T-helper 2 cell treated with Interferon-gamma antibody and Interleukin-4, amounts not matched to agents 5 μg/mL and 100 μg/mL, for 36 hours (primary cell): ENCODE results near the gene RGS11.
A peak's percentile ranks its signal among the peaks of the same experiment; 100 is the strongest.

Source experiments
- DNase-seq: peaks from one replicate; pipeline ENCODE4 v3.0.0; 2021; ENCODE audit warnings: low spot score
- H3K27ac Mint-ChIP-seq: one replicate; pipeline ENCODE4 v1.8.0; 2021; ENCODE audit warnings: mild to moderate bottlenecking, mixed read lengths
- H3K27me3 Mint-ChIP-seq: one replicate; pipeline ENCODE4 v1.8.0; 2021; ENCODE audit warnings: low read depth, mixed read lengths
- H3K36me3 Mint-ChIP-seq: one replicate; pipeline ENCODE4 v1.8.0; 2021; ENCODE audit warnings: low read depth, mixed read lengths
- H3K4me1 Mint-ChIP-seq: one replicate; pipeline ENCODE4 v1.8.0; 2021; ENCODE audit warnings: low read depth, mixed read lengths
- H3K4me3 Mint-ChIP-seq: one replicate; pipeline ENCODE4 v1.8.0; 2022; ENCODE audit warnings: mild to moderate bottlenecking, moderate library complexity, mixed read lengths
- H3K9me3 Mint-ChIP-seq: one replicate; pipeline ENCODE4 v1.8.0; 2021; ENCODE audit warnings: mixed read lengths

The RGS11 gene

GRCh38 chr16:275786-276232, at the start of gene RGS11:
TSS of gene RGS11 (minus strand) at chr16:275944. CDS start at chr16:275911, 33 bp downstream.
- DNase-seq = no peak
- Mint-ChIP-seq H3K4me1 (peaks cover 6% of the 10 kb centered on the region), H3K36me3 (no peaks in the 10 kb centered on the region), H3K27ac (no peak within 1 kb of the TSS), H3K27me3 (peaks cover 23% of the 10 kb centered on the region), H3K9me3 (no peaks in the 10 kb centered on the region), H3K4me3 (peak within 1 kb of the TSS; percentile 52)

GRCh38 chr16:324451-325334, 48.9 kb upstream of the RGS11 start:
- no peaks in the 10 kb centered on the region for H3K27me3 Mint-ChIP-seq
- H3K9me3 Mint-ChIP-seq = no peaks in the 10 kb centered on the region
- peak; percentile 64 for DNase-seq

GRCh38 chr16:324201-324450, 48.4 kb upstream of the RGS11 start:
- Mint-ChIP-seq H3K9me3 (no peaks in the 10 kb centered on the region), H3K27ac (peak overlapping the region; percentile 81), H3K4me1 (peaks cover 34% of the 10 kb centered on the region), H3K4me3 (peak overlapping the region; percentile 76), H3K27me3 (no peaks in the 10 kb centered on the region), H3K36me3 (peaks cover 9% of the 10 kb centered on the region)
- DNase-seq = no peak

More at GRCh38 chr16:324451-325334, 48.9 kb upstream of the RGS11 start:
- H3K36me3 Mint-ChIP-seq = peaks cover 6% of the 10 kb centered on the region
- peak overlapping the region; percentile 76 for H3K4me3 Mint-ChIP-seq
- H3K4me1 Mint-ChIP-seq = peaks cover 32% of the 10 kb centered on the region
- H3K27ac Mint-ChIP-seq = peak overlapping the region; percentile 81

- Mint-ChIP-seq H3K36me3 (peaks cover 15% of the 10 kb centered on the region), H3K27ac (peak overlapping the region; percentile 65), H3K9me3 (no peaks in the 10 kb centered on the region), H3K4me3 (no peak overlapping the region), H3K4me1 (peaks cover 47% of the 10 kb centered on the region), H3K27me3 (no peaks in the 10 kb centered on the region)
- DNase-seq = no peak
Measured at GRCh38 chr16:322476-323143, 46.9 kb upstream of the RGS11 start.

- Mint-ChIP-seq H3K27ac (no peak overlapping the region), H3K4me1 (peaks cover 55% of the 10 kb centered on the region), H3K36me3 (peaks cover 16% of the 10 kb centered on the region), H3K4me3 (no peak overlapping the region), H3K27me3 (no peaks in the 10 kb centered on the region), H3K9me3 (no peaks in the 10 kb centered on the region)
- DNase-seq = no peak
Measured at GRCh38 chr16:321532-321931, 45.8 kb upstream of the RGS11 start.

GRCh38 chr16:320206-320605, 44.5 kb upstream of the RGS11 start:
- H3K9me3 Mint-ChIP-seq = no peaks in the 10 kb centered on the region
- H3K4me1 Mint-ChIP-seq = peaks cover 53% of the 10 kb centered on the region
- H3K36me3 Mint-ChIP-seq = peaks cover 16% of the 10 kb centered on the region
- no peaks in the 10 kb centered on the region for H3K27me3 Mint-ChIP-seq
- H3K4me3 Mint-ChIP-seq = no peak overlapping the region
- DNase-seq = no peak
- no peak overlapping the region for H3K27ac Mint-ChIP-seq

- peaks cover 41% of the 10 kb centered on the region for H3K4me1 Mint-ChIP-seq
- H3K4me3 Mint-ChIP-seq = no peak overlapping the region
Measured at GRCh38 chr16:318628-319027, 42.9 kb upstream of the RGS11 start.

GRCh38 chr16:317583-317982, 41.8 kb upstream of the RGS11 start:
- Mint-ChIP-seq H3K4me3 (peak overlapping the region; percentile 20), H3K36me3 (peaks cover 24% of the 10 kb centered on the region), H3K27ac (no peak overlapping the region), H3K4me1 (peaks cover 36% of the 10 kb centered on the region), H3K9me3 (no peaks in the 10 kb centered on the region), H3K27me3 (no peaks in the 10 kb centered on the region)
- DNase-seq = no peak

More at GRCh38 chr16:318628-319027, 42.9 kb upstream of the RGS11 start:
- peaks cover 19% of the 10 kb centered on the region for H3K36me3 Mint-ChIP-seq
- no peak overlapping the region for H3K27ac Mint-ChIP-seq
- no peaks in the 10 kb centered on the region for H3K9me3 Mint-ChIP-seq
- no peak for DNase-seq
- H3K27me3 Mint-ChIP-seq = no peaks in the 10 kb centered on the region

- no peak for DNase-seq
- Mint-ChIP-seq H3K27ac (no peak overlapping the region), H3K4me1 (peaks cover 36% of the 10 kb centered on the region), H3K36me3 (peaks cover 27% of the 10 kb centered on the region), H3K9me3 (no peaks in the 10 kb centered on the region), H3K27me3 (no peaks in the 10 kb centered on the region), H3K4me3 (no peak overlapping the region)
Measured at GRCh38 chr16:316741-317464, 41.2 kb upstream of the RGS11 start.

GRCh38 chr16:314795-315299, 39.1 kb upstream of the RGS11 start:
- H3K4me3 Mint-ChIP-seq = no peak overlapping the region
- no peak overlapping the region for H3K27ac Mint-ChIP-seq
- H3K36me3 Mint-ChIP-seq = peaks cover 24% of the 10 kb centered on the region
- DNase-seq = no peak
- H3K27me3 Mint-ChIP-seq = no peaks in the 10 kb centered on the region
- peaks cover 32% of the 10 kb centered on the region for H3K4me1 Mint-ChIP-seq
- H3K9me3 Mint-ChIP-seq = no peaks in the 10 kb centered on the region

- Mint-ChIP-seq H3K27ac (no peak overlapping the region), H3K4me1 (peaks cover 32% of the 10 kb centered on the region), H3K36me3 (peaks cover 21% of the 10 kb centered on the region), H3K9me3 (no peaks in the 10 kb centered on the region), H3K4me3 (no peak overlapping the region), H3K27me3 (no peaks in the 10 kb centered on the region)
- DNase-seq = no peak
Measured at GRCh38 chr16:314351-314750, 38.6 kb upstream of the RGS11 start.

GRCh38 chr16:311725-312124, 36.0 kb upstream of the RGS11 start:
- peaks cover 22% of the 10 kb centered on the region for H3K36me3 Mint-ChIP-seq
- no peak overlapping the region for H3K27ac Mint-ChIP-seq
- peaks cover 13% of the 10 kb centered on the region for H3K4me1 Mint-ChIP-seq
- no peak overlapping the region for H3K4me3 Mint-ChIP-seq
- no peaks in the 10 kb centered on the region for H3K27me3 Mint-ChIP-seq
- no peak for DNase-seq
- H3K9me3 Mint-ChIP-seq = no peaks in the 10 kb centered on the region

GRCh38 chr16:309476-309875, 33.7 kb upstream of the RGS11 start:
- Mint-ChIP-seq H3K4me3 (no peak overlapping the region), H3K9me3 (no peaks in the 10 kb centered on the region), H3K36me3 (peaks cover 25% of the 10 kb centered on the region), H3K27me3 (no peaks in the 10 kb centered on the region), H3K4me1 (peaks cover 6% of the 10 kb centered on the region), H3K27ac (no peak overlapping the region)
- DNase-seq = no peak
